ENCODE measurements around the gene LDHAL6B.

The LDHAL6B gene

GRCh38 chr15:59171067-59171397, 35.6 kb upstream of the LDHAL6B start:
- TF ChIP-seq CTCF (IDR thresholded peaks at IDR 0.05; ENCODE audit: low read depth, low read length): no peak
- DNase-seq (ENCODE audit: low read depth, low spot score): no peak
- H3K4me3 ChIP-seq (ENCODE audit: low read depth, low read length): no peak overlapping the region
- in situ Hi-C loops (cut with HindIII; ENCODE audit: low sequenced_read_pairs): no loop called here

- no peak for DNase-seq (ENCODE audit: low read depth, low spot score)
- TF ChIP-seq CTCF (IDR thresholded peaks at IDR 0.05; ENCODE audit: low read depth, low read length): peak; percentile 20
- no peak overlapping the region for H3K4me3 ChIP-seq (ENCODE audit: low read depth, low read length)
- in situ Hi-C loops (cut with HindIII; ENCODE audit: low sequenced_read_pairs): no loop called here
Observed at GRCh38 chr15:59172289-59172901, 34.2 kb upstream of the LDHAL6B start.

- TF ChIP-seq CTCF (IDR thresholded peaks at IDR 0.05; ENCODE audit: low read depth, low read length): no peak
- no peak for DNase-seq (ENCODE audit: low read depth, low spot score)
- H3K4me3 ChIP-seq (ENCODE audit: low read depth, low read length): no peak overlapping the region
- in situ Hi-C loops (cut with HindIII; ENCODE audit: low sequenced_read_pairs): no loop called here
Observed at GRCh38 chr15:59173194-59173593, 33.4 kb upstream of the LDHAL6B start.

- no peak overlapping the region for H3K4me3 ChIP-seq (ENCODE audit: low read depth, low read length)
- TF ChIP-seq CTCF (IDR thresholded peaks at IDR 0.05; ENCODE audit: low read depth, low read length): no peak
- DNase-seq (ENCODE audit: low read depth, low spot score): no peak
- in situ Hi-C loops (cut with HindIII; ENCODE audit: low sequenced_read_pairs): no loop called here
Observed at GRCh38 chr15:59174151-59174834, 32.4 kb upstream of the LDHAL6B start.

- no peak overlapping the region for H3K4me3 ChIP-seq (ENCODE audit: low read depth, low read length)
- DNase-seq (ENCODE audit: low read depth, low spot score): peak; percentile 74
- TF ChIP-seq CTCF (IDR thresholded peaks at IDR 0.05; ENCODE audit: low read depth, low read length): peak; percentile 70
- in situ Hi-C loops (cut with HindIII; ENCODE audit: low sequenced_read_pairs): no loop called here
Observed at GRCh38 chr15:59174835-59175831, 31.5 kb upstream of the LDHAL6B start.

GRCh38 chr15:59176653-59177316, 29.9 kb upstream of the LDHAL6B start:
- in situ Hi-C loops (cut with HindIII; ENCODE audit: low sequenced_read_pairs): no loop called here
- no peak overlapping the region for H3K4me3 ChIP-seq (ENCODE audit: low read depth, low read length)
- TF ChIP-seq CTCF (IDR thresholded peaks at IDR 0.05; ENCODE audit: low read depth, low read length): no peak
- DNase-seq (ENCODE audit: low read depth, low spot score): no peak

All from astrocyte of the spinal cord (primary cell).